Measurements from ENCODE around the gene SLC51B.

Gene SLC51B

GRCh38 chr15:65076486-65077290 lies 31.5 kb downstream of the SLC51B start, which contains the start of gene KBTBD13:
Gene KBTBD13 (plus strand): TSS chr15:65076746. CDS start chr15:65076816, 70 bp downstream.
- no peak for TF ChIP-seq CTCF (IDR thresholded peaks at IDR 0.05; ENCODE audit: poor library complexity, severe bottlenecking)
- H3K4me3 ChIP-seq (ENCODE audit: severe bottlenecking) = no peak within 1 kb of the TSS
- ATAC-seq (ENCODE audit: low read depth) = no peak
- H3K27ac ChIP-seq (ENCODE audit: poor library complexity, severe bottlenecking) = no peak within 1 kb of the TSS
- H3K9me3 ChIP-seq (ENCODE audit: severe bottlenecking) = no peaks in the 10 kb centered on the region
- no peaks in the 10 kb centered on the region for H3K36me3 ChIP-seq (ENCODE audit: low read depth)
- H3K27me3 ChIP-seq (ENCODE audit: insufficient read depth, poor library complexity, severe bottlenecking) = peaks cover 15% of the 10 kb centered on the region
- H3K4me1 ChIP-seq (ENCODE audit: insufficient read depth, poor library complexity, severe bottlenecking) = no peaks in the 10 kb centered on the region
- DNase-seq (ENCODE audit: low spot score) = peak; percentile 55

- no peak for ATAC-seq (ENCODE audit: low read depth)
- Histone ChIP-seq H3K9me3 (ENCODE audit: severe bottlenecking) (no peaks in the 10 kb centered on the region), H3K27ac (ENCODE audit: poor library complexity, severe bottlenecking) (no peak overlapping the region), H3K4me1 (ENCODE audit: insufficient read depth, poor library complexity, severe bottlenecking) (no peaks in the 10 kb centered on the region), H3K27me3 (ENCODE audit: insufficient read depth, poor library complexity, severe bottlenecking) (peaks cover 15% of the 10 kb centered on the region), H3K4me3 (ENCODE audit: severe bottlenecking) (no peak overlapping the region), H3K36me3 (ENCODE audit: low read depth) (no peaks in the 10 kb centered on the region)
- peak; percentile 69 for DNase-seq (ENCODE audit: low spot score)
- no peak for TF ChIP-seq CTCF (IDR thresholded peaks at IDR 0.05; ENCODE audit: poor library complexity, severe bottlenecking)
Observed at GRCh38 chr15:65077291-65077980, 32.2 kb downstream of the SLC51B start.

GRCh38 chr15:65077981-65078352 lies 32.8 kb downstream of the SLC51B start:
- H3K36me3 ChIP-seq (ENCODE audit: low read depth) = no peaks in the 10 kb centered on the region
- TF ChIP-seq CTCF (IDR thresholded peaks at IDR 0.05; ENCODE audit: poor library complexity, severe bottlenecking) = peak; percentile 7
- 0 out of 3 replicates have a peak, but pooled peaks have one; percentile 15 for ATAC-seq (ENCODE audit: low read depth)
- DNase-seq (ENCODE audit: low spot score) = no peak
- no peaks in the 10 kb centered on the region for H3K4me1 ChIP-seq (ENCODE audit: insufficient read depth, poor library complexity, severe bottlenecking)
- peaks cover 15% of the 10 kb centered on the region for H3K27me3 ChIP-seq (ENCODE audit: insufficient read depth, poor library complexity, severe bottlenecking)
- H3K27ac ChIP-seq (ENCODE audit: poor library complexity, severe bottlenecking) = no peak overlapping the region
- H3K4me3 ChIP-seq (ENCODE audit: severe bottlenecking) = no peak overlapping the region
- H3K9me3 ChIP-seq (ENCODE audit: severe bottlenecking) = no peaks in the 10 kb centered on the region

- Histone ChIP-seq H3K27ac (ENCODE audit: poor library complexity, severe bottlenecking) (no peak overlapping the region), H3K27me3 (ENCODE audit: insufficient read depth, poor library complexity, severe bottlenecking) (peaks cover 15% of the 10 kb centered on the region), H3K36me3 (ENCODE audit: low read depth) (no peaks in the 10 kb centered on the region), H3K4me1 (ENCODE audit: insufficient read depth, poor library complexity, severe bottlenecking) (no peaks in the 10 kb centered on the region), H3K9me3 (ENCODE audit: severe bottlenecking) (no peaks in the 10 kb centered on the region), H3K4me3 (ENCODE audit: severe bottlenecking) (no peak overlapping the region)
- DNase-seq (ENCODE audit: low spot score) (no peak), ATAC-seq (ENCODE audit: low read depth) (peak; percentile 5; the same call in 1 of the 3 replicates)
- no peak for TF ChIP-seq CTCF (IDR thresholded peaks at IDR 0.05; ENCODE audit: poor library complexity, severe bottlenecking)
Observed at GRCh38 chr15:65079580-65079979, 34.4 kb downstream of the SLC51B start.
